GM23338 (cell line): ENCODE data around the gene DCDC2. TPM values are rescaled to one million over a fixed set of nuclear protein-coding genes. Genes with fewer than 3 reads are reported as not detected.

Experiments
- ATAC-seq: fragments of 200-7000 bp; cut with Tn5 transposase; 3 replicates; pipeline ENCODE4 v1.9.1; 2020
- DNase-seq: peaks from one replicate; pipeline ENCODE4 v3.0.0-alpha.2; 2015; ENCODE audit warnings: low spot score
- H2AFZ ChIP-seq: fragments of 200-600 bp; sonication (generic); 2 replicates; pipeline ENCODE4 v1.8.0; 2016; ENCODE audit warnings: antibody characterized with exemption, mild to moderate bottlenecking, moderate library complexity
- H3F3A ChIP-seq: fragments of 200-600 bp; sonication (generic); replicated peaks from 2 replicates; pipeline ENCODE4 v1.8.0; 2017; ENCODE audit warnings: antibody characterized with exemption, mixed run types, low read depth
- H3K27ac ChIP-seq: fragments of 200-600 bp; sonication (generic); 2 replicates; pipeline ENCODE4 v1.6.1; 2016; ENCODE audit warnings: low read depth
- H3K27me3 ChIP-seq: fragments of 200-600 bp; sonication (generic); 2 replicates; pipeline ENCODE4 v1.8.0; 2016; ENCODE audit warnings: mild to moderate bottlenecking, mixed run types, moderate library complexity; ENCODE audit not compliant: insufficient read depth
- H3K36me3 ChIP-seq: fragments of 200-600 bp; sonication (generic); 2 replicates; pipeline ENCODE4 v1.8.0; 2016; ENCODE audit warnings: mild to moderate bottlenecking; ENCODE audit not compliant: insufficient read depth
- H3K4me1 ChIP-seq: fragments of 200-600 bp; sonication (generic); 2 replicates; pipeline ENCODE4 v1.8.0; 2016; ENCODE audit warnings: mild to moderate bottlenecking, moderate library complexity; ENCODE audit not compliant: insufficient read depth
- H3K4me2 ChIP-seq: fragments of 200-600 bp; sonication (generic); 2 replicates; pipeline ENCODE4 v1.7.1; 2017; ENCODE audit warnings: mixed run types
- H3K4me3 ChIP-seq: fragments of 200-600 bp; sonication (generic); 2 replicates; pipeline ENCODE4 v1.6.1; 2016; ENCODE audit warnings: mixed run types
- H3K79me2 ChIP-seq: fragments of 200-600 bp; sonication (generic); replicated peaks from 2 replicates; pipeline ENCODE4 v1.8.0; 2017; ENCODE audit warnings: mild to moderate bottlenecking; ENCODE audit not compliant: insufficient read depth
- H3K9me2 ChIP-seq: fragments of 200-600 bp; sonication (generic); 2 replicates; pipeline ENCODE4 v1.8.0; 2017; ENCODE audit not compliant: insufficient read depth
- H4K20me1 ChIP-seq: fragments of 200-600 bp; sonication (generic); replicated peaks from 2 replicates; pipeline ENCODE4 v1.8.0; 2017; ENCODE audit warnings: mild to moderate bottlenecking; ENCODE audit not compliant: insufficient read depth
- H3K27ac Mint-ChIP-seq: 2 replicates; pipeline ENCODE4 v1.8.0; 2020; ENCODE audit warnings: inconsistent platforms, mild to moderate bottlenecking, moderate library complexity, mixed read lengths
- H3K27me3 Mint-ChIP-seq: 3 replicates; pipeline ENCODE4 v1.8.0; 2022; ENCODE audit warnings: low read depth, mild to moderate bottlenecking, moderate library complexity, mixed read lengths, inconsistent platforms; ENCODE audit not compliant: insufficient read depth, poor library complexity
- H3K36me3 Mint-ChIP-seq: 3 replicates; pipeline ENCODE4 v1.8.0; 2021; ENCODE audit warnings: low read depth, mild to moderate bottlenecking, inconsistent platforms, moderate library complexity, mixed read lengths
- H3K4me1 Mint-ChIP-seq: 3 replicates; pipeline ENCODE4 v1.8.0; 2020; ENCODE audit warnings: mild to moderate bottlenecking, inconsistent platforms, mixed read lengths
- H3K4me3 Mint-ChIP-seq: 3 replicates; pipeline ENCODE4 v1.8.0; 2021; ENCODE audit warnings: moderate library complexity, mild to moderate bottlenecking, inconsistent platforms, mixed read lengths
- H3K9me3 Mint-ChIP-seq: 3 replicates; pipeline ENCODE4 v1.8.0; 2020; ENCODE audit warnings: moderate library complexity, mild to moderate bottlenecking, inconsistent platforms, mixed read lengths
- CREB1 ChIP-seq: fragments of 250-450 bp; sonication (Bioruptor Pico); IDR thresholded peaks from 2 replicates; pipeline ENCODE4 v1.5.0; 2020; ENCODE audit warnings: low read depth, mild to moderate bottlenecking, moderate library complexity
- EZH2 ChIP-seq: fragments of 200-600 bp; sonication (generic); IDR thresholded peaks from one replicate; pipeline ENCODE4 v1.8.0; 2017; ENCODE audit warnings: antibody characterized with exemption, mild to moderate bottlenecking, low read depth; ENCODE audit not compliant: unreplicated experiment
- EZH2phosphoT487 ChIP-seq: fragments of 200-600 bp; sonication (generic); IDR thresholded peaks from one replicate; pipeline ENCODE4 v1.8.1; 2018; ENCODE audit warnings: antibody characterized with exemption; ENCODE audit not compliant: unreplicated experiment
- JUNB ChIP-seq: IDR thresholded peaks from one replicate; pipeline ENCODE4 v1.6.1; 2016; ENCODE audit warnings: antibody characterized with exemption; ENCODE audit not compliant: unreplicated experiment
- POLR2AphosphoS5 ChIP-seq: IDR thresholded peaks from 2 replicates; pipeline ENCODE4 v1.6.1; 2016; ENCODE audit warnings: antibody characterized with exemption, low read depth
- STAT1 ChIP-seq: IDR thresholded peaks from one replicate; pipeline ENCODE4 v1.6.1; 2016; ENCODE audit warnings: antibody characterized with exemption; ENCODE audit not compliant: unreplicated experiment
- ZNF331 ChIP-seq: fragments of 250-450 bp; sonication (Bioruptor Pico); IDR thresholded peaks from 2 replicates; pipeline ENCODE4 v1.5.0; 2020; ENCODE audit warnings: low read depth, mild to moderate bottlenecking, moderate library complexity
- polyA plus RNA-seq: library from polyadenylated mRNA; unstranded; fragments of >200 nt; fragmentation: Nextera tagmentation; extraction: Ambion mirVana; gene quantifications from 2 replicates; pipeline ENCODE4 v1.2.1, GENCODE V29; 2016
- total RNA-seq: library from RNA; depleted of rRNA; stranded (reverse); fragments of >200 nt; shearing (Covaris generic); gene quantifications from 2 replicates; pipeline ENCODE4 v1.2.3, GENCODE V29; 2014
- TF ChIP-seq, protein P1 (sequence below), 2 experiments: fragments of 200-600 bp in 1 of 2; sonication (generic) in 1 of 2; conservative IDR thresholded peaks; 2 replicates each; pipeline versions ENCODE4 v1.5.1 to v1.6.1; 2016 to 2017; ENCODE audit warnings: antibody characterized with exemption in 2 of 2, low read depth in 2 of 2, mild to moderate bottlenecking in 2 of 2, moderate library complexity in 1 of 2
- TF ChIP-seq, protein P2 (sequence below): IDR thresholded peaks from 2 replicates; pipeline ENCODE4 v1.6.1; 2016; ENCODE audit warnings: antibody characterized with exemption
- TF ChIP-seq, protein P3 (sequence below): fragments of 250-450 bp; sonication (Bioruptor Pico); IDR thresholded peaks from 2 replicates; pipeline ENCODE4 v1.5.0; 2020; ENCODE audit warnings: mild to moderate bottlenecking, moderate library complexity

The DCDC2 gene
- total and polyA plus RNA-seq, 2 experiments from 2014 or later, result 0.59 to 0.79 TPM

DNA sequence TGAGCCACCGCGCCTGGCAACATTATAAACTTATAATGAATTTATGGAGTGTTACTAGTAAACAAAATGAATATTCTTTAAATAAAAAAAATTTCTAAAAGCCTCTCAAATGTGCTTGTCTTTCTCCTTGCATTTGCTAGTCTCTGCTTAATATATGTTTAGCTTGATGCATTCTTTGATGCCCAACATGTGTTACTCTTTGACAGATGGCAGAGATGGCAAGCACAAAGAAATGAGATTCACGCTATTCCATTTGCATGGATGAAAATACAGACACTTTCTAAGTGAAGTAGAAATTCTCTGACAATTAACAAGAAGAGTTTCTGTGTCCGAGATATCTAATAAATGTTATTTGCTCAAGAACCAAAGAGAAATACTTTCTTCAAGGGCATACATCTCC lies 30.1 kb downstream of the DCDC2 start:
- Mint-ChIP-seq H3K27ac (no peak overlapping the region), H3K9me3 (no peaks in the 10 kb centered on the region), H3K4me3 (no peak overlapping the region), H3K36me3 (no peaks in the 10 kb centered on the region), H3K27me3 (peaks cover 4% of the 10 kb centered on the region), H3K4me1 (peaks cover 11% of the 10 kb centered on the region)
- Histone ChIP-seq H3K4me3 (no peak overlapping the region), H4K20me1 (no peaks in the 10 kb centered on the region), H3K27me3 (peaks cover 13% of the 10 kb centered on the region), H3K9me2 (no peaks in the 10 kb centered on the region), H3K36me3 (no peaks in the 10 kb centered on the region), H3K27ac (no peak overlapping the region), H3K4me1 (peaks cover 14% of the 10 kb centered on the region), H2AFZ (no peak overlapping the region), H3K79me2 (no peaks in the 10 kb centered on the region), H3K4me2 (no peak overlapping the region), H3F3A (no peaks in the 10 kb centered on the region)
- ATAC-seq (no peak), DNase-seq (no peak)
- TF ChIP-seq EZH2 (no peak), CREB1 (CRISPR knock-in tag) (no peak), ZNF331 (CRISPR knock-in tag) (no peak), STAT1 (no peak), POLR2AphosphoS5 (no peak), EZH2phosphoT487 (no peak), JUNB (no peak)
- TF ChIP-seq, protein P1, sequence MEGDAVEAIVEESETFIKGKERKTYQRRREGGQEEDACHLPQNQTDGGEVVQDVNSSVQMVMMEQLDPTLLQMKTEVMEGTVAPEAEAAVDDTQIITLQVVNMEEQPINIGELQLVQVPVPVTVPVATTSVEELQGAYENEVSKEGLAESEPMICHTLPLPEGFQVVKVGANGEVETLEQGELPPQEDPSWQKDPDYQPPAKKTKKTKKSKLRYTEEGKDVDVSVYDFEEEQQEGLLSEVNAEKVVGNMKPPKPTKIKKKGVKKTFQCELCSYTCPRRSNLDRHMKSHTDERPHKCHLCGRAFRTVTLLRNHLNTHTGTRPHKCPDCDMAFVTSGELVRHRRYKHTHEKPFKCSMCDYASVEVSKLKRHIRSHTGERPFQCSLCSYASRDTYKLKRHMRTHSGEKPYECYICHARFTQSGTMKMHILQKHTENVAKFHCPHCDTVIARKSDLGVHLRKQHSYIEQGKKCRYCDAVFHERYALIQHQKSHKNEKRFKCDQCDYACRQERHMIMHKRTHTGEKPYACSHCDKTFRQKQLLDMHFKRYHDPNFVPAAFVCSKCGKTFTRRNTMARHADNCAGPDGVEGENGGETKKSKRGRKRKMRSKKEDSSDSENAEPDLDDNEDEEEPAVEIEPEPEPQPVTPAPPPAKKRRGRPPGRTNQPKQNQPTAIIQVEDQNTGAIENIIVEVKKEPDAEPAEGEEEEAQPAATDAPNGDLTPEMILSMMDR (conservative IDR thresholded peaks at IDR 0.05; ENCODE audit: low read depth in 2 of 2), result no peak
- TF ChIP-seq, protein P2, sequence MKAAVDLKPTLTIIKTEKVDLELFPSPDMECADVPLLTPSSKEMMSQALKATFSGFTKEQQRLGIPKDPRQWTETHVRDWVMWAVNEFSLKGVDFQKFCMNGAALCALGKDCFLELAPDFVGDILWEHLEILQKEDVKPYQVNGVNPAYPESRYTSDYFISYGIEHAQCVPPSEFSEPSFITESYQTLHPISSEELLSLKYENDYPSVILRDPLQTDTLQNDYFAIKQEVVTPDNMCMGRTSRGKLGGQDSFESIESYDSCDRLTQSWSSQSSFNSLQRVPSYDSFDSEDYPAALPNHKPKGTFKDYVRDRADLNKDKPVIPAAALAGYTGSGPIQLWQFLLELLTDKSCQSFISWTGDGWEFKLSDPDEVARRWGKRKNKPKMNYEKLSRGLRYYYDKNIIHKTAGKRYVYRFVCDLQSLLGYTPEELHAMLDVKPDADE, result no peak
- TF ChIP-seq, protein P3, sequence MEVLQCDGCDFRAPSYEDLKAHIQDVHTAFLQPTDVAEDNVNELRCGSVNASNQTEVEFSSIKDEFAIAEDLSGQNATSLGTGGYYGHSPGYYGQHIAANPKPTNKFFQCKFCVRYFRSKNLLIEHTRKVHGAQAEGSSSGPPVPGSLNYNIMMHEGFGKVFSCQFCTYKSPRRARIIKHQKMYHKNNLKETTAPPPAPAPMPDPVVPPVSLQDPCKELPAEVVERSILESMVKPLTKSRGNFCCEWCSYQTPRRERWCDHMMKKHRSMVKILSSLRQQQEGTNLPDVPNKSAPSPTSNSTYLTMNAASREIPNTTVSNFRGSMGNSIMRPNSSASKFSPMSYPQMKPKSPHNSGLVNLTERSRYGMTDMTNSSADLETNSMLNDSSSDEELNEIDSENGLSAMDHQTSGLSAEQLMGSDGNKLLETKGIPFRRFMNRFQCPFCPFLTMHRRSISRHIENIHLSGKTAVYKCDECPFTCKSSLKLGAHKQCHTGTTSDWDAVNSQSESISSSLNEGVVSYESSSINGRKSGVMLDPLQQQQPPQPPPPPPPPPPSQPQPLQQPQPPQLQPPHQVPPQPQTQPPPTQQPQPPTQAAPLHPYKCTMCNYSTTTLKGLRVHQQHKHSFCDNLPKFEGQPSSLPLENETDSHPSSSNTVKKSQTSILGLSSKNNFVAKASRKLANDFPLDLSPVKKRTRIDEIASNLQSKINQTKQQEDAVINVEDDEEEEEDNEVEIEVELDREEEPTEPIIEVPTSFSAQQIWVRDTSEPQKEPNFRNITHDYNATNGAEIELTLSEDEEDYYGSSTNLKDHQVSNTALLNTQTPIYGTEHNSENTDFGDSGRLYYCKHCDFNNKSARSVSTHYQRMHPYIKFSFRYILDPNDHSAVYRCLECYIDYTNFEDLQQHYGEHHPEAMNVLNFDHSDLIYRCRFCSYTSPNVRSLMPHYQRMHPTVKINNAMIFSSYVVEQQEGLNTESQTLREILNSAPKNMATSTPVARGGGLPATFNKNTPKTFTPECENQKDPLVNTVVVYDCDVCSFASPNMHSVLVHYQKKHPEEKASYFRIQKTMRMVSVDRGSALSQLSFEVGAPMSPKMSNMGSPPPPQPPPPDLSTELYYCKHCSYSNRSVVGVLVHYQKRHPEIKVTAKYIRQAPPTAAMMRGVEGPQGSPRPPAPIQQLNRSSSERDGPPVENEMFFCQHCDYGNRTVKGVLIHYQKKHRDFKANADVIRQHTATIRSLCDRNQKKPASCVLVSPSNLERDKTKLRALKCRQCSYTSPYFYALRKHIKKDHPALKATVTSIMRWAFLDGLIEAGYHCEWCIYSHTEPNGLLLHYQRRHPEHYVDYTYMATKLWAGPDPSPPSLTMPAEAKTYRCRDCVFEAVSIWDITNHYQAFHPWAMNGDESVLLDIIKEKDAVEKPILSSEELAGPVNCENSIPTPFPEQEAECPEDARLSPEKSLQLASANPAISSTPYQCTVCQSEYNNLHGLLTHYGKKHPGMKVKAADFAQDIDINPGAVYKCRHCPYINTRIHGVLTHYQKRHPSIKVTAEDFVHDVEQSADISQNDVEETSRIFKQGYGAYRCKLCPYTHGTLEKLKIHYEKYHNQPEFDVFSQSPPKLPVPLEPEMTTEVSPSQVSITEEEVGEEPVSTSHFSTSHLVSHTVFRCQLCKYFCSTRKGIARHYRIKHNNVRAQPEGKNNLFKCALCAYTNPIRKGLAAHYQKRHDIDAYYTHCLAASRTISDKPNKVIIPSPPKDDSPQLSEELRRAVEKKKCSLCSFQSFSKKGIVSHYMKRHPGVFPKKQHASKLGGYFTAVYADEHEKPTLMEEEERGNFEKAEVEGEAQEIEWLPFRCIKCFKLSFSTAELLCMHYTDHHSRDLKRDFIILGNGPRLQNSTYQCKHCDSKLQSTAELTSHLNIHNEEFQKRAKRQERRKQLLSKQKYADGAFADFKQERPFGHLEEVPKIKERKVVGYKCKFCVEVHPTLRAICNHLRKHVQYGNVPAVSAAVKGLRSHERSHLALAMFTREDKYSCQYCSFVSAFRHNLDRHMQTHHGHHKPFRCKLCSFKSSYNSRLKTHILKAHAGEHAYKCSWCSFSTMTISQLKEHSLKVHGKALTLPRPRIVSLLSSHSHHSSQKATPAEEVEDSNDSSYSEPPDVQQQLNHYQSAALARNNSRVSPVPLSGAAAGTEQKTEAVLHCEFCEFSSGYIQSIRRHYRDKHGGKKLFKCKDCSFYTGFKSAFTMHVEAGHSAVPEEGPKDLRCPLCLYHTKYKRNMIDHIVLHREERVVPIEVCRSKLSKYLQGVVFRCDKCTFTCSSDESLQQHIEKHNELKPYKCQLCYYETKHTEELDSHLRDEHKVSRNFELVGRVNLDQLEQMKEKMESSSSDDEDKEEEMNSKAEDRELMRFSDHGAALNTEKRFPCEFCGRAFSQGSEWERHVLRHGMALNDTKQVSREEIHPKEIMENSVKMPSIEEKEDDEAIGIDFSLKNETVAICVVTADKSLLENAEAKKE (CRISPR knock-in tag), result no peak
